GM18505 (cell line): Measurements from ENCODE around the gene IQCF6.

ENCODE experiments used
- ATAC-seq: cut with Tn5 transposase; IDR thresholded peaks from one replicate; pipeline ENCODE4 v1.9.1; 2021; ENCODE audit not compliant: unreplicated experiment
- POLR2A ChIP-seq: IDR thresholded peaks from 4 replicates; pipeline ENCODE4 v1.6.1; 2011; ENCODE audit warnings: borderline replicate concordance; ENCODE audit not compliant: insufficient read depth, insufficient read length; ENCODE audit errors: extremely low read depth

Gene IQCF6

GRCh38 chr3:51779137-51779536 lies at the start of gene IQCF6:
Gene IQCF6 (minus strand): TSS chr3:51779237. CDS start chr3:51779224, 13 bp downstream.
- no peak for ATAC-seq
- no peak for TF ChIP-seq POLR2A

- no peak for ATAC-seq
- TF ChIP-seq POLR2A: no peak
Observed at GRCh38 chr3:51828297-51828696, 49.3 kb upstream of the IQCF6 start.

- ATAC-seq: no peak
- TF ChIP-seq POLR2A: no peak
Observed at GRCh38 chr3:51819709-51820406, 40.8 kb upstream of the IQCF6 start.

- ATAC-seq: no peak
Observed at GRCh38 chr3:51819151-51819550, 40.1 kb upstream of the IQCF6 start.

GRCh38 chr3:51817375-51817774 lies 38.3 kb upstream of the IQCF6 start:
- no peak for TF ChIP-seq POLR2A
- ATAC-seq: no peak

More at GRCh38 chr3:51819151-51819550, 40.1 kb upstream of the IQCF6 start:
- no peak for TF ChIP-seq POLR2A

GRCh38 chr3:51816723-51817122 lies 37.7 kb upstream of the IQCF6 start:
- no peak for TF ChIP-seq POLR2A
- no peak for ATAC-seq

- no peak for TF ChIP-seq POLR2A
- no peak for ATAC-seq
Observed at GRCh38 chr3:51815614-51816013, 36.6 kb upstream of the IQCF6 start.

GRCh38 chr3:51814034-51814433 lies 35.0 kb upstream of the IQCF6 start:
- no peak for TF ChIP-seq POLR2A
- no peak for ATAC-seq

- no peak for TF ChIP-seq POLR2A
Observed at GRCh38 chr3:51813539-51813938, 34.5 kb upstream of the IQCF6 start.

GRCh38 chr3:51808934-51809333 lies 29.9 kb upstream of the IQCF6 start:
- no peak for TF ChIP-seq POLR2A
- no peak for ATAC-seq

More at GRCh38 chr3:51813539-51813938, 34.5 kb upstream of the IQCF6 start:
- no peak for ATAC-seq

- no peak for TF ChIP-seq POLR2A
- no peak for ATAC-seq
Observed at GRCh38 chr3:51802106-51802703, 23.2 kb upstream of the IQCF6 start.

- TF ChIP-seq POLR2A: no peak
- ATAC-seq: no peak
Observed at GRCh38 chr3:51800750-51801125, 21.7 kb upstream of the IQCF6 start.

GRCh38 chr3:51799879-51800749 lies 21.1 kb upstream of the IQCF6 start:
- no peak for TF ChIP-seq POLR2A
- no peak for ATAC-seq

- no peak for TF ChIP-seq POLR2A
- no peak for ATAC-seq
Observed at GRCh38 chr3:51798411-51798963, 19.4 kb upstream of the IQCF6 start.

GRCh38 chr3:51796854-51797253 lies 17.8 kb upstream of the IQCF6 start:
- ATAC-seq: no peak
- TF ChIP-seq POLR2A: no peak
